ENCODE measurements around the gene PTPRM. TPM values are rescaled to one million over a fixed set of nuclear protein-coding genes. Genes with fewer than 3 reads are reported as not detected.

PTPRM gene
- total RNA-seq, 1 donor from 2014 or later, result 257 TPM

DNA sequence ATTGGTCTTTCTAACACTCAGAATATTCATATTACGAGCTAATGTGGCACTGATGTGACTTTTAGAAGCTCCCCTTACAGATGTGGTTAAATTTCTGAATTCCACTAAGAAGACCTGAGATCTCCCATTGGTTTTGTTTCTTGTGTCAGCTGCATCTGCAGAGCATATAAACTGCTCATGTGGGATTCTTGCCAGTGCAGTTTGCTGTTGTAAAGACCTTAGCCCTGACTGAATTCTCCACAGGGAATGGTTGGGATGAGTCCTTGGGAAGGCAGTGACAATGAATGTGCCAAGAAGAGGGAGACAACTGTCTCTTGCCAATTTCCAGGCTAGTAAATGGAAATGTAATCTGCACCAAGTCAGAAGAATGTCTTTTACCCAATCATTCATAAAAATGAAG is 94.1 kb downstream of the PTPRM start:
- Histone ChIP-seq H3K9me3 (no peaks in the 10 kb centered on the region), H3K27ac (no peak overlapping the region), H3K36me3 (peaks cover 0 to 3% of the 10 kb centered on the region in 2 donors), H3K27me3 (no peaks in the 10 kb centered on the region), H3K4me3 (no peak overlapping the region), H3K4me1 (no peaks in the 10 kb centered on the region)
- intact Hi-C loops (cut with DNase I), result no loop called here
- no peak for DNase-seq (ENCODE audit: low spot score in 2 of 2)
- TF ChIP-seq, protein P1, sequence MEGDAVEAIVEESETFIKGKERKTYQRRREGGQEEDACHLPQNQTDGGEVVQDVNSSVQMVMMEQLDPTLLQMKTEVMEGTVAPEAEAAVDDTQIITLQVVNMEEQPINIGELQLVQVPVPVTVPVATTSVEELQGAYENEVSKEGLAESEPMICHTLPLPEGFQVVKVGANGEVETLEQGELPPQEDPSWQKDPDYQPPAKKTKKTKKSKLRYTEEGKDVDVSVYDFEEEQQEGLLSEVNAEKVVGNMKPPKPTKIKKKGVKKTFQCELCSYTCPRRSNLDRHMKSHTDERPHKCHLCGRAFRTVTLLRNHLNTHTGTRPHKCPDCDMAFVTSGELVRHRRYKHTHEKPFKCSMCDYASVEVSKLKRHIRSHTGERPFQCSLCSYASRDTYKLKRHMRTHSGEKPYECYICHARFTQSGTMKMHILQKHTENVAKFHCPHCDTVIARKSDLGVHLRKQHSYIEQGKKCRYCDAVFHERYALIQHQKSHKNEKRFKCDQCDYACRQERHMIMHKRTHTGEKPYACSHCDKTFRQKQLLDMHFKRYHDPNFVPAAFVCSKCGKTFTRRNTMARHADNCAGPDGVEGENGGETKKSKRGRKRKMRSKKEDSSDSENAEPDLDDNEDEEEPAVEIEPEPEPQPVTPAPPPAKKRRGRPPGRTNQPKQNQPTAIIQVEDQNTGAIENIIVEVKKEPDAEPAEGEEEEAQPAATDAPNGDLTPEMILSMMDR (IDR thresholded peaks at IDR 0.05), result no peak

DNA sequence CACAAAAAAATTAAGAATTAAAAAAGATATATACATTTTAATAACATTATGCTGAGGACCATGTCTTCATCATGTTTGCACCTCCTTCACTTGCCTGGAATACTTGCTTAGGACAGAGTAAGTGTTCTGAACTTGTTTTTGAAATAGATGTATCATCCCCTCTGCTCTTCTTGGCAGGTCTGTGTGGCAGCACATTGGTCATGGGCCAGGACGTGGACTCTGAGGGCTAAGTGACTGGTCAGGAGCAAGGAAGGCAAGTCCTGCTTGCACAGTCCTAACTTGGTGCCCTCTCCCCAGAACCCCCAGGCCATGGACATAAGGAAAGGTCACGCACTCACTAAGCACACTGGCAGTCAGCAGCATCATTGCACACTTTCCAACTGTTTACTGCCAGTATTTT is 95.8 kb downstream of the PTPRM start:
- no peak overlapping the region for H3K4me3 ChIP-seq
- peaks cover 0 to 3% of the 10 kb centered on the region in 2 donors for H3K36me3 ChIP-seq
- H3K27me3 ChIP-seq, result no peaks in the 10 kb centered on the region
- no peak overlapping the region for H3K27ac ChIP-seq
- no peaks in the 10 kb centered on the region for H3K9me3 ChIP-seq
- no peak for DNase-seq (ENCODE audit: low spot score in 2 of 2)
- TF ChIP-seq, protein P1 (IDR thresholded peaks at IDR 0.05), result no peak
- no peaks in the 10 kb centered on the region for H3K4me1 ChIP-seq
- intact Hi-C loops (cut with DNase I), result no loop called here

DNA sequence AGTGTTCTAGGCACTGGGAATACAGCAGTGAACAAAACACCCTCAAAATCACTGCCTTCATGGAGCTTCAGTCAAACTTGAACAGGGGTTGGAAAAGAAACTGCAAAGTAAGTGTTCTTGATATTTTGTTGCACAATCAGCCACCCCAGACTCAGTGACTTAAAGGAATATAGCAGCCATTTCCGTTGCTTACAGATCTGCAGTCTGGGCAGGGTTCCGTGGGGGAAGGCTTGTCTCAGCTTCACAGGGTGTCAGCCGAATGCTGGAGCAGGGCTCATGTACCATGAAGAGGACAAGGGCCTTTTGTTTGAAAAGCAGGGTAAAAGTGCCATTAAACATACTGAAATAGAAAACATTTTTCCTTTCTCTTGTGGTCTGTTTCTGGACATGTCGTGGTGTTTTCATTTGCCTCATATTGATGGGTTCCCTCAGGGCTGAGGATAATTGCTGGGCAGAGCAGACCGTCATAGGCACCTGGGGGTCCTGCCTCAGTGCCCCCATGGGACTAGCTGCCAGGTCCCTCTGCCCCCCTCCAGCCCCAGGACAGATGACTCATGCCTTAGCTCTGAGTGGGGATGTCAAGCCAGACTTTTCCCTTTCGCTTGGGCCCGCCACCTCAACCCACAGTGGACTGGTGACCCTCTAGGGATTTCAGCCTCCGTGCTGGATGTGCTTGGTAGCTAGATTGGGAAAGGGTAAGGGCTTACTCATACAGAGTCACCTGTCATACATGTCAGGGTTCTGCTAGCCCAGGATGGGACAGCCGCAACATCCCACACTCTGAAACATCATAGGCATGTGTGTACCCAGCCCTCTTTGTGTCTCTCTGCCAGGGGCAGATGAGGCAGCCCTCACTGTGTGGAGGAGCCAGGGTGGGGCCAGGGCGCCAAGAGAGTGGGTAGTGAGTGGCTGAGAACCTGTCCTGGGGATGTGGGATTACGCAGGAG is 96.5 kb downstream of the PTPRM start:
- intact Hi-C loops (cut with DNase I), result no loop called here
- no peak for DNase-seq (ENCODE audit: low spot score in 2 of 2)
- TF ChIP-seq, protein P1 (IDR thresholded peaks at IDR 0.05), result no peak

DNA sequence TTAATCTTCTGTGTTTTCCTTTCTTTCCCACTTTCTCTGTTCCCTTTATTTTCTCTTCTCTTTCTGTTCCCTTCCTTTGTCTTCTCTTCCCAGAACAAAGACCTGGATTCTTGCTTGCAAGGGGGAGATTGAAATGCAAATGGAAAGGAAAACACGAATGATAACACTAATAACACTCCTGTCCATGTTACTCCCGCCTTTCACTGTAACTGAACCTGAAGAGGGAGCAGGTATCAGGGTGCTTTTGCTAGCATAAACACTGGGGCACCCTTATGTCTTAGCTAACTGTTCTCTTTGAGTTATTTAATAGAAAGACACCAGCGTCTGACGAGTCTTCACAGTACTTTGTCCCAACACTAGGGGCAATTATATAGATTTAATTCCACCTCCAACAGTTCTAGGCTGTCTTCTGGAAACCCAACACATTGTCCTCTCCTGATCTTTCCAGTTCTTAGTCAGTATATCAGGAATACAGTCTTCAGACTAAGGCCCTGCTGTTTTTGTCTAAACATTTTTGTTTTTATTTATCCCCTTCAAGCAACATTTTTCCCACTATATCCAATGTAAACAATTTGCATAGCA is 99.2 kb downstream of the PTPRM start:
- H3K4me1 ChIP-seq, result no peaks in the 10 kb centered on the region
- no peak overlapping the region for H3K4me3 ChIP-seq
- no peaks in the 10 kb centered on the region for H3K9me3 ChIP-seq
- no peak overlapping the region for H3K27ac ChIP-seq
- intact Hi-C loops (cut with DNase I), result no loop called here
- no peaks in the 10 kb centered on the region for H3K27me3 ChIP-seq
- peaks cover 0 to 3% of the 10 kb centered on the region in 2 donors for H3K36me3 ChIP-seq
- TF ChIP-seq, protein P1 (IDR thresholded peaks at IDR 0.05), result no peak
- DNase-seq (ENCODE audit: low spot score in 2 of 2), result no peak

More for the DNA sequence above, 96.5 kb downstream of the PTPRM start:
- H3K9me3 ChIP-seq, result no peaks in the 10 kb centered on the region
- H3K36me3 ChIP-seq, result peaks cover 0 to 3% of the 10 kb centered on the region in 2 donors
- no peak overlapping the region for H3K27ac ChIP-seq
- no peaks in the 10 kb centered on the region for H3K27me3 ChIP-seq
- no peak overlapping the region for H3K4me3 ChIP-seq
- no peaks in the 10 kb centered on the region for H3K4me1 ChIP-seq

DNA sequence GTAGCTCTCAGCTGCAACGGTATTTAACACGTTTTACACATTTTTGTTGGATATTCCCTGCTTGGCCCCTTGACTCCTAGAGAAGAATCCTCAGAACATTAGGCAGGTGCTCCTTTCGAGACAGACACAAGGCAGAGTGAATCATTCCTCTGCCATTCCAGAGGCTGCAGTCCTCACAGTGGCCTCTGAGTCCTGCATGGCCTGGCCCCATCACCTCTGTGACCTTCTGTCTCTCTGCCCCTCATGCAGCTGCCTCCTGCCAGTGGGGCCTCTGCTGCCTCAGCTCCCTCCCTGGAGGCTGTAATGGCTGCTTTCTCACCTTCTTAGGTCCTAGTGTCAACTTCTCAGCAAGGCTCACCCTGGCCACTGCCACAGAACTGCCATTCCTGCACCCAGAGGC is 101.3 kb downstream of the PTPRM start:
- Histone ChIP-seq H3K27ac (no peak overlapping the region), H3K36me3 (no peaks in the 10 kb centered on the region), H3K9me3 (no peaks in the 10 kb centered on the region), H3K27me3 (no peaks in the 10 kb centered on the region), H3K4me3 (no peak overlapping the region), H3K4me1 (no peaks in the 10 kb centered on the region)
- intact Hi-C loops (cut with DNase I), result no loop called here
- TF ChIP-seq, protein P1 (IDR thresholded peaks at IDR 0.05), result no peak
- DNase-seq (ENCODE audit: low spot score in 2 of 2), result no peak

Measured in ascending aorta (tissue), 2 donors.